Uterus (tissue), 4 donors: Measurements from ENCODE around the gene TMC3. TPM values are rescaled to one million over a fixed set of nuclear protein-coding genes. Genes with fewer than 3 reads are reported as not detected.

ENCODE experiments used
- DNase-seq, 2 donors: peaks; one replicate each; pipeline ENCODE4 v3.0.0-alpha.2; 2019 to 2020
- H3K27ac ChIP-seq, 2 donors: fragments of 200-600 bp; sonication (generic); 1 replicate in 1 of 2; 2 replicates in 1 of 2; pipeline ENCODE4 v1.5.1; 2016 to 2018
- H3K27me3 ChIP-seq, 2 donors: fragments of 200-600 bp; sonication (generic); one replicate each; pipeline ENCODE4 v1.5.1; 2018 to 2019; ENCODE audit warnings: control low read depth in 1 of 2
- H3K36me3 ChIP-seq, 2 donors: fragments of 200-600 bp; sonication (generic); one replicate each; pipeline ENCODE4 v1.5.1; 2019; ENCODE audit warnings: control low read depth in 1 of 2
- H3K4me1 ChIP-seq, 2 donors: fragments of 200-600 bp; sonication (generic); one replicate each; pipeline ENCODE4 v1.5.1; 2018 to 2019; ENCODE audit warnings: control low read depth in 1 of 2
- H3K4me3 ChIP-seq, 2 donors: fragments of 200-600 bp; sonication (generic); 1 replicate in 1 of 2; 2 replicates in 1 of 2; pipeline ENCODE4 v1.5.1; 2018 to 2019; ENCODE audit warnings: mild to moderate bottlenecking in 1 of 2
- H3K9me3 ChIP-seq, 2 donors: fragments of 200-600 bp; sonication (generic); one replicate each; pipeline ENCODE4 v1.5.1; 2019; ENCODE audit warnings: control low read depth in 1 of 2
- CTCF ChIP-seq, 4 experiments: fragments of 200-600 bp in 2 of 4; fragments of 450-650 bp in 2 of 4; sonication (generic) in 2 of 4; IDR thresholded peaks; one replicate each; pipeline ENCODE4 v1.5.1; 2016 to 2019; ENCODE audit warnings: antibody characterized with exemption in 4 of 4, mild to moderate bottlenecking in 2 of 4, moderate library complexity in 1 of 4
- POLR2A ChIP-seq, 2 donors: fragments of 450-650 bp; IDR thresholded peaks; one replicate each; pipeline ENCODE4 v1.6.1; 2016; ENCODE audit warnings: antibody characterized with exemption in 2 of 2, mild to moderate bottlenecking in 1 of 2, moderate library complexity in 1 of 2
- intact Hi-C: fragments of 100-400 bp; cut with DNase I; formaldehyde crosslinking; loops from one replicate; pipeline ENCODE4 v1.15.1; 2023; ENCODE audit warnings: low total_unique reads
- total RNA-seq, 4 donors: library from RNA; depleted of rRNA in 3 of 4; stranded (reverse); fragments of >200 nt in 3 of 4; gene quantifications; one replicate each; pipeline versions ENCODE4 v1.1.0 to v1.2.4, GENCODE V29; 2014 to 2023
- donor health status: DM: yes; HTN: yes; CAD: no.

The TMC3 gene
- total RNA-seq, 4 donors from 2014 or later: 0.14 TPM; not detected in 3

GRCh38 chr15:81295486-81296121 lies 78.4 kb downstream of the TMC3 start:
- TF ChIP-seq CTCF (IDR thresholded peaks at IDR 0.05) (no peak), POLR2A (IDR thresholded peaks at IDR 0.05) (no peak)
- H3K27me3 ChIP-seq: no peaks in the 10 kb centered on the region
- DNase-seq: no peak
- H3K9me3 ChIP-seq: no peaks in the 10 kb centered on the region
- no peak overlapping the region for H3K27ac ChIP-seq
- intact Hi-C loops: no loop called here
- H3K4me1 ChIP-seq: no peaks in the 10 kb centered on the region
- H3K4me3 ChIP-seq: no peak overlapping the region
- H3K36me3 ChIP-seq: no peaks in the 10 kb centered on the region

- H3K36me3 ChIP-seq: no peaks in the 10 kb centered on the region
- H3K27ac ChIP-seq: no peak overlapping the region
- H3K27me3 ChIP-seq: no peaks in the 10 kb centered on the region
- TF ChIP-seq CTCF (IDR thresholded peaks at IDR 0.05): no peak
- no peak for DNase-seq
- no peak overlapping the region for H3K4me3 ChIP-seq
- no peaks in the 10 kb centered on the region for H3K9me3 ChIP-seq
- intact Hi-C loops: no loop called here
- H3K4me1 ChIP-seq: no peaks in the 10 kb centered on the region
Observed at GRCh38 chr15:81294516-81294880, 79.5 kb downstream of the TMC3 start.

GRCh38 chr15:81293728-81294515 lies 80.1 kb downstream of the TMC3 start:
- Histone ChIP-seq H3K27ac (no peak overlapping the region), H3K4me3 (no peak overlapping the region), H3K4me1 (no peaks in the 10 kb centered on the region), H3K36me3 (no peaks in the 10 kb centered on the region), H3K27me3 (no peaks in the 10 kb centered on the region), H3K9me3 (no peaks in the 10 kb centered on the region)
- no peak for DNase-seq
- intact Hi-C loops: no loop called here
- TF ChIP-seq CTCF (IDR thresholded peaks at IDR 0.05): no peak
- no peak for TF ChIP-seq POLR2A (IDR thresholded peaks at IDR 0.05)

- H3K36me3 ChIP-seq: no peaks in the 10 kb centered on the region
- no peaks in the 10 kb centered on the region for H3K27me3 ChIP-seq
- no peak overlapping the region for H3K4me3 ChIP-seq
- no peaks in the 10 kb centered on the region for H3K9me3 ChIP-seq
- H3K27ac ChIP-seq: no peak overlapping the region
- no peaks in the 10 kb centered on the region for H3K4me1 ChIP-seq
- DNase-seq: no peak
- TF ChIP-seq POLR2A (IDR thresholded peaks at IDR 0.05) (no peak), CTCF (IDR thresholded peaks at IDR 0.05) (no peak)
- intact Hi-C loops: no loop called here
Observed at GRCh38 chr15:81292523-81293001, 81.5 kb downstream of the TMC3 start.

- Histone ChIP-seq H3K27me3 (no peaks in the 10 kb centered on the region), H3K4me3 (no peak overlapping the region), H3K4me1 (no peaks in the 10 kb centered on the region), H3K36me3 (no peaks in the 10 kb centered on the region), H3K27ac (no peak overlapping the region), H3K9me3 (no peaks in the 10 kb centered on the region)
- intact Hi-C loops: no loop called here
- TF ChIP-seq CTCF (IDR thresholded peaks at IDR 0.05) (no peak), POLR2A (IDR thresholded peaks at IDR 0.05) (no peak)
- DNase-seq: no peak
Observed at GRCh38 chr15:81291916-81292522, 82.0 kb downstream of the TMC3 start.
